Breast epithelium (tissue), 4 donors: Measurements from ENCODE around the gene GADD45A. TPM values are rescaled to one million over a fixed set of nuclear protein-coding genes. Genes with fewer than 3 reads are reported as not detected.

ENCODE experiments used
- DNase-seq, 2 donors: peaks; one replicate each; pipeline ENCODE4 v3.0.0-alpha.2; 2019; ENCODE audit warnings: low spot score in 2 of 2
- H3K27ac ChIP-seq, 2 donors: fragments of 200-600 bp; sonication (generic) in 1 of 2; one replicate each; pipeline ENCODE4 v1.5.1; 2016 to 2019; ENCODE audit warnings: mild to moderate bottlenecking in 1 of 2
- H3K27me3 ChIP-seq, 2 donors: fragments of 200-600 bp; sonication (generic) in 1 of 2; one replicate each; pipeline versions ENCODE4 v1.5.1 to v1.6.0; 2017 to 2019; ENCODE audit warnings: control low read depth in 1 of 2, mild to moderate bottlenecking in 1 of 2
- H3K36me3 ChIP-seq: fragments of 200-600 bp; one replicate; pipeline ENCODE4 v1.5.1; 2019
- H3K4me1 ChIP-seq, 2 donors: fragments of 200-600 bp; sonication (generic); one replicate each; pipeline ENCODE4 v1.5.1; 2016 to 2019; ENCODE audit warnings: control low read depth in 1 of 2
- H3K4me3 ChIP-seq, 3 donors: fragments of 200-600 bp; sonication (generic); 1 replicate in 2 of 3; 2 replicates in 1 of 3; pipeline ENCODE4 v1.5.1; 2016 to 2019; ENCODE audit warnings: mild to moderate bottlenecking in 3 of 3, moderate library complexity in 2 of 3
- H3K9me3 ChIP-seq, 2 donors: fragments of 200-600 bp; sonication (generic) in 1 of 2; one replicate each; pipeline ENCODE4 v1.5.1; 2016 to 2019; ENCODE audit warnings: control low read depth in 1 of 2
- CTCF ChIP-seq, 3 donors: fragments of 450-650 bp; IDR thresholded peaks; one replicate each; pipeline ENCODE4 v1.5.1; 2016 to 2017; ENCODE audit warnings: antibody characterized with exemption in 3 of 3, mild to moderate bottlenecking in 3 of 3, moderate library complexity in 3 of 3
- POLR2A ChIP-seq: fragments of 450-650 bp; IDR thresholded peaks from one replicate; pipeline ENCODE4 v1.6.1; 2016; ENCODE audit warnings: antibody characterized with exemption, mild to moderate bottlenecking, moderate library complexity
- POLR2AphosphoS5 ChIP-seq, 3 donors: sonication (generic); formaldehyde crosslinking; IDR thresholded peaks; one replicate each; pipeline ENCODE4 v1.6.1; 2017; ENCODE audit warnings: antibody characterized with exemption in 3 of 3
- intact Hi-C: fragments of 100-400 bp; cut with DNase I; formaldehyde crosslinking; loops from one replicate; pipeline ENCODE4 v1.15.1; 2023; ENCODE audit warnings: low total_unique reads
- total RNA-seq, 3 donors: library from RNA; depleted of rRNA; stranded (reverse); fragments of >200 nt; gene quantifications; one replicate each; pipeline ENCODE4 v1.1.0, GENCODE V29; 2016

GADD45A gene
- total RNA-seq, 3 donors from 2014 or later, result 52.4 to 68.2 (median 55.4) TPM

- no peaks in the 10 kb centered on the region for H3K9me3 ChIP-seq
- H3K36me3 ChIP-seq, result no peaks in the 10 kb centered on the region
- H3K4me1 ChIP-seq, result no peaks in the 10 kb centered on the region
- intact Hi-C loops, result no loop called here
- H3K27ac ChIP-seq, result peak overlapping the region in 1 of 2 donors; percentile 50
- no peak overlapping the region for H3K4me3 ChIP-seq
- no peak for TF ChIP-seq POLR2AphosphoS5 (IDR thresholded peaks at IDR 0.05)
- no peak for TF ChIP-seq CTCF (IDR thresholded peaks at IDR 0.05)
- no peak for TF ChIP-seq POLR2A
- no peak for DNase-seq
- H3K27me3 ChIP-seq, result no peaks in the 10 kb centered on the region
Measured at GRCh38 chr1:67705735-67706453, 20.9 kb downstream of the GADD45A start.

DNA sequence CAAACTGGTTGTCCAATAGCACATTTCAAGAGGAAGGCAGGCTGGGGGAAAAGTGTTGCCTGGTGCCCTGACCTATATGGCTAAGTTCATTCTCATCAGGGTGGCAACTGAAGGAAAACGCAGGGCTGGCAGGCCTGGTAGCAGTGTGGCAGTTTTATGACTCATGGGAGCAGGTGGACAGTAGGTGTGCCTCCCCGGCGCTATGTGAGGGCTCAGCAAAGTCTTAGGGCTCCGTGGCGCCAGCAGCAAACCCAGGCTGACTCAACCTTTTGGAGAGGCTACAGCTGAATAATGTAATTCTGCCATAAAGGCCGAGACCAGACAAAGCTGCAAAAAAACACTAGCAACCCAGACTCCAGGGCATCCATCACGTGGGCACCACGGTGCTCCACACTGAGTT lies 23.6 kb downstream of the GADD45A start:
- Histone ChIP-seq H3K36me3 (no peaks in the 10 kb centered on the region), H3K4me3 (no peak overlapping the region), H3K4me1 (no peaks in the 10 kb centered on the region), H3K9me3 (no peaks in the 10 kb centered on the region), H3K27ac (no peak overlapping the region), H3K27me3 (no peaks in the 10 kb centered on the region)
- intact Hi-C loops, result no loop called here
- DNase-seq, result no peak
- no peak for TF ChIP-seq POLR2A
- no peak for TF ChIP-seq POLR2AphosphoS5 (IDR thresholded peaks at IDR 0.05)
- TF ChIP-seq CTCF (IDR thresholded peaks at IDR 0.05), result no peak

DNA sequence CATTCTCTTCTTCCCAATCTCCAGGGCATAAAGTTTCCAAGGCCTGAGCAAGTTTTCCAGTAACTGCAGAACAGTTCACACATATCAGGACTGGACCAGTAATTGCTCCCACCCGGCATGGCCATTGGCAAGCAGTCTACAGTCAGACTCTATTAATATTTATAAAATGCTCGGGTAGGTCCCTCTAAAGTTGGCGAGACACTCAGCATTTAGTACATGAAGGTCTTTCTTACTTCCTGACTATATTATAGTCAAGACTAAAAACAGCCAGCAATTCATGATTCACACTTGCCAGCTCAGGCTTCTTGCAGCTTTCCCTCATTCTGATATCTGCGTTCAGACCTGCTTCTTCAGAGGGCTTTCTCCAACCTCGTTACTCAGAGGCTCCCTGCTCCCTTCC lies 25.4 kb downstream of the GADD45A start:
- no peaks in the 10 kb centered on the region for H3K27me3 ChIP-seq
- TF ChIP-seq CTCF (IDR thresholded peaks at IDR 0.05) (no peak), POLR2AphosphoS5 (IDR thresholded peaks at IDR 0.05) (no peak), POLR2A (no peak)
- intact Hi-C loops, result no loop called here
- no peaks in the 10 kb centered on the region for H3K4me1 ChIP-seq
- H3K27ac ChIP-seq, result no peak overlapping the region
- H3K36me3 ChIP-seq, result no peaks in the 10 kb centered on the region
- no peak overlapping the region for H3K4me3 ChIP-seq
- no peaks in the 10 kb centered on the region for H3K9me3 ChIP-seq
- DNase-seq, result no peak

DNA sequence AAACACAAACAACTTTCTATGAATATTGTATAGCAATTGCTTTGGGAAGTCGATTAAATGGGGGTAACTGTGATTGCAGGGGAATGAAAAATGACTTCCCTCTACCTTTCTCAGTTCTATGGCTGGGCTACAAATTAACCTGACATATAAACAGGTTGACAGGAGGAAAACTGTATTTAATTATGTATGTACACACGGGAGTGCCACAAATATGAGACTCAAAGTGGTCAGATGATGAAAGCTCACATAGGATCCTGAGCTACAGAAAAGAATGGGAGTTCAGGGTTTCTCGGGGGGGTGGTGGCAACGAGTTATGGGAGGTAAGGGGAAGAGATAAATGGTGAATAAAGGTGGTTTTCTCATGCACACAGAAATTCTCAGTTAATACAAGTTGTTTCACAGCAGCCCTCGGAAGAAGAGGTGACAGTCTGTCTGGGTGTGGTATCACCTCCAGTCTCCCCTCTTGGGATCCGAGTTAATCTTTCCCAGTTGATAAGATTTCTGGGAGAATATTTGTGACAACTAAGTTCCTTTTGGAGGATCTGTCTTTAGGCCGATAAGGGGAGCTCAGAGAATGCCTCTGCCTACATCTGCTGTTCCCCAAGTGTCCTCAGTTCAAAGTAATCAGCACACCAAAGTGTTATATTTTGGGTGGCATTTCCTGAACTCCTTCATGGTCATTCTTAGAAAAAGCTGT lies 26.3 kb downstream of the GADD45A start:
- DNase-seq, result no peak
- no peak overlapping the region for H3K4me3 ChIP-seq
- no peaks in the 10 kb centered on the region for H3K4me1 ChIP-seq

More for the DNA sequence above, 26.3 kb downstream of the GADD45A start:
- Histone ChIP-seq H3K36me3 (no peaks in the 10 kb centered on the region), H3K9me3 (no peaks in the 10 kb centered on the region), H3K27me3 (no peaks in the 10 kb centered on the region), H3K27ac (no peak overlapping the region)
- intact Hi-C loops, result no loop called here
- TF ChIP-seq CTCF (IDR thresholded peaks at IDR 0.05) (no peak), POLR2AphosphoS5 (IDR thresholded peaks at IDR 0.05) (no peak), POLR2A (no peak)
